Panc1 (cell line): ENCODE results near the gene PELI3.

Source experiments
- CTCF ChIP-seq: fragments of 450-650 bp; IDR thresholded peaks from 2 replicates; pipeline ENCODE4 v1.5.1; 2017; ENCODE audit warnings: mild to moderate bottlenecking
- POLR2AphosphoS5 ChIP-seq: IDR thresholded peaks from 2 replicates; pipeline ENCODE4 v1.6.1; 2012; ENCODE audit warnings: mild to moderate bottlenecking, low read depth, low read length, moderate library complexity
- REST ChIP-seq, 2 experiments: IDR thresholded peaks; 2 replicates each; pipeline ENCODE4 v1.6.1; 2011 to 2012; ENCODE audit warnings: low read depth in 2 of 2, control low read depth in 1 of 2, low read length in 1 of 2, mild to moderate bottlenecking in 1 of 2, moderate library complexity in 1 of 2; ENCODE audit not compliant: insufficient read depth in 1 of 2
- SIN3A ChIP-seq: IDR thresholded peaks from 2 replicates; pipeline ENCODE4 v1.6.1; 2012; ENCODE audit warnings: low read depth, mild to moderate bottlenecking, low read length, moderate library complexity, borderline replicate concordance; ENCODE audit not compliant: insufficient read depth
- TCF7L2 ChIP-seq: IDR thresholded peaks from 2 replicates; pipeline ENCODE4 v1.6.1; 2011; ENCODE audit warnings: mild to moderate bottlenecking, low read depth, low read length, inconsistent platforms

GRCh38 chr11:66451663-66452062 lies 15.0 kb upstream of the PELI3 start:
- TF ChIP-seq POLR2AphosphoS5 (no peak), CTCF (no peak), REST (IDR thresholded peaks at IDR 0.05; ENCODE audit: insufficient read depth in 1 of 2, low read depth in 2 of 2, low read length in 1 of 2) (no peak), TCF7L2 (no peak), SIN3A (no peak)
